NCI-H1048 (cell line): Measurements from ENCODE around the gene MPZL3.
"Not testable (repeated sequence)": the region's sequence is repeated elsewhere in the genome, so short reads cannot be mapped to it uniquely, and the experiment has no call there.

Experiments used
- DNase-seq: peaks from one replicate; lab custom pipeline; 2025; lab: John Stamatoyannopoulos, UW

MPZL3 gene

DNA sequence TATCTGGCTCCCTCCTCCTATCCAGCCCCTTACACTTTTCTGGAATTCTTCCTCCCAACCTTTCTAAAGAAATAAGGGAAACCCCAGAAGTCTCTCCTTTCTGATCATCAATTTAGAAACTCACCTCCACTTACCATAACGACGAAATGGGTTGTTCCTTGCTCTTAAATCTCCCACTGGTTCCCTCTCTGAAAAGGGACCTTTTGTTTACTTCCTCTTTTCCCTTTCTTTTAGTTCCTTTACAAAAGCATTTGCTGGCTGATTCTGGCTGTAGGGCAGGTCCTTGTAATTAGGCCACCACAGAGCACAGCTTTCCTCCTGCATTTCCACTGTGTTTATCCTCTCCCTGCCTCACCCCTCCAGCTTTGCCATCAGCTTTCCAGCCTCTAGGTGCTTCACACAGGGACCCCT lies 39.4 kb downstream of the MPZL3 start:
- no peak for DNase-seq

- no peak for DNase-seq
These were observed 39.9 kb downstream of the MPZL3 start for GRCh38 chr11:118212131-118212725.

- no peak for DNase-seq
These were observed 41.2 kb downstream of the MPZL3 start for GRCh38 chr11:118211006-118211405.

DNA sequence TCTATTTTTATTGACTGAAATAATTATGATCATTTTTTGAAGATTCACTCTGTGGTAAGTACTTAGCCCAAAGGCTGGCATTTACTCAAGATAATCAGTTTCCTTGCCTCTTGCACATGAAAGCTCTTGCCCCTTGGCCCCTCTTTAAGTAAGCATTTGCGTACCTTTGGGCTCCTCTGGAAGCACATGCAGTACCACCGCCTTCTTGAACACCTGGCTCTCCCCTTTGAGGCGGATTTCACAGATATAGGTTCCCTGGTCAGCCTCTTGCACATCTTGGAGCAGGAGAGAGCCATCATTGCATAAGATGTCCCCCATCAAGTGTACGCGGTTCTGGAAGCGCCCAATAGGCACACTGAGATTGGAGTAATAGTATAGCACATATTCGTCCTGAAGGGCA lies 41.8 kb downstream of the MPZL3 start:
- DNase-seq, result no peak

GRCh38 chr11:118209033-118209432 lies 43.1 kb downstream of the MPZL3 start:
- no peak for DNase-seq

DNA sequence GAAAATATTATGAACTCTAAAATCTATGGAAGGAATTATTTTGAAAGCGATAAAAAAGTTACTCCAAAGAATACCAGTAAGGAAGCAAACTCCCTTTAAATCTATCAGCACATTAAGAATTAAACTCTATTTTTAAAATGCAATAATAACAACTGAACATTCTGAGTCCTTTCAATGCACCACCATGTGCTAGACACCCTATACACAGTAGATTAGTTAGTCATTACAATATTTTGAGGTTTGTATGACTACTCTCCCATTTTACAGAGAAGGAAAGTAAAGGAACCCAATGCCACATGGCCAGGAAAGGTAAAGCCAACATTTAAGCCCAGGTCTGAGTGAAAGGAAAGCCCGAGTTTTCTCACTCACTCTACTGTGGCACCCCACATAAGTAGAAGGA lies 45.1 kb downstream of the MPZL3 start:
- DNase-seq, result no peak

GRCh38 chr11:118206391-118207031 lies 45.7 kb downstream of the MPZL3 start:
- DNase-seq, result no peak

DNA sequence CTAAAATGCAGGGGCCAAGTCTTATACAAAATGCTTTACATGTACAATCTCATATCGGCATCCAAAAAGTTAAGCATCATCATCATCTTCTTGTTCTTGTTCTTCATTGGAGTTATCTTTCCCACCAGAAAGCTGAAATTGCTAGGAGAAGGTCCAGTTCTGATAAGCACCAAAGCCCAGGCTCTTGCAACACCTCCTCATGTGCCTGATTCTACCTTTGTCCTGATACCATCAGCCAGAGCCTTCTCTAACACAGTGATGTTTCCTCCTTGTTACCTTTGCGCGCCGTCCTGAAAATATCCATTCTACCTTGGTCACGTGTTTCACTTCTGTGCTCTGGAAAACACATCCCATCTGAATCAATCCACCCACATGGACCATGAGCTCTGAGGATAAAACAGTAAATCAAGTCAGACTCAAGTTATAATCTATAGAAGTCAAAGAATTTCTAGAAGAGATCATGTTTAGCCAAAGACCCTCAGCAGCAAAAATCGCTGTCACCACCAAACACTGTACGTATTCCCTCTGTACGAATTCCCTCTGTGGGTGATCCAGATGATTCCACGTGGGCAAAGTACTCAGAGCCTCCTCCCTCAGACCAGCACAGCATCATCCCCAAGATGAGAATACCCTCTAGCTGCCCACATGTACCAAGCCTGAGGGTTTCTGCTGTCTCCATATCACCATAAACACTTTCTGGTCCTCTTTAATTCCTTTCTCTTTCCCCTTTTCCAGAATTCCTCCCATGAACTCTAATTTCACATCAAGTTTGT lies 46.4 kb downstream of the MPZL3 start:
- no peak for DNase-seq

GRCh38 chr11:118202599-118203422 lies 49.4 kb downstream of the MPZL3 start:
- DNase-seq, result no peak

- no peak for DNase-seq
These were observed 50.2 kb downstream of the MPZL3 start for GRCh38 chr11:118201966-118202365.

DNA sequence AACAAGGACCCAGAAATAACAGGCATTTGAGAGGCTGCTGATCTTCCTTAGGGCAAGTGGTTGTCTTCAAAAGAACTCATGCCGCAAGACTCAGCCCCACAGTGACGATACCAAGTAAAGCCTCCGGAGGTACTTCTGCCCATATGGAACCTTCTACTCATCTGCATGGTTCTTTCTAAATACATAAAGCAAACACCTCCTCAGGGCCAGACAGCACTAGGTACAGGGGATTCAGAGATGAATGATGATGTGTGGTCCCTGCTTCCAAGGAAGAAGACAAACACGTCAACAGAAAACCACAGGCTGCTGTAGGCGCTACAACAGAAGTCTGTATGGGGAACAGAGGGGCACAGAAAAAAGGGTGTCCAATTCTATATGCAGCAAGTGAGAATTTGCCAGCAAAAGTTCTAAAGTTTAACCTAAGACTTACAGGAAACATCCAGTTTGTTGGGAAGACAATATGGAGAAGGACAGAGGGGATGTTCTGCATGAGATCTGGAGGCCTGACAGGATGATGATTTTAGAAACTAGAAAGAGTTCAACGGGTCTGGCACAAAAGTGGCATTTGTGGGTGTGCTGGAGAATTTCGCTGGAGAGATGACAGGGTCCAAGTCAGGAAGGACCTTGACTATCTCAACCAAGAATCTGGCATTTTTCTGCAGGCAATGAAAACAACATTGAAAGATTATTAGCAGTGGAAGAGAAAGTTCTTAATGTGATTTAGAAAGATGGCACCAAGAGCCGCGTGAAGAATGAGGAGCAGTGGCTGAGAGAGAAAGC lies 51.1 kb downstream of the MPZL3 start:
- DNase-seq, result no peak

GRCh38 chr11:118200497-118200896 lies 51.7 kb downstream of the MPZL3 start:
- DNase-seq, result no peak

DNA sequence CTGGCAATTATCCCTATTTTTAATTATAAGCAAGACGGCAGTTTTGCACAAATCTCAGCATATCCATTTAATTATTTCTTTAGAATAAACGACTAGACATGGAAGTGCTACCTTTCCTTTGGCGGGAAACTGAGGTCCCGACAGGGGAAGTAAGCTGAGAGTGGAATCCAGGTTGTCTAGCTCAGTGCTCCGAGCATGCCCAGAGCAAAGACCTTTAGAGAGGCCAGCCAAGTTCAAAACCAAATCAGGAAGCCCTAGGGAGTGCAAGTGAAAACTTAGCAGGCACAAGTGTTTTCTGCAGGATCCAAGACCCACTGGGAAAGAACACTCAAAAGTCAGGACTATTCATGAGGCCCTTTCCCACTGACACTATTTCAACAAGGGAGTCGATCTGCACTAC lies 53.0 kb downstream of the MPZL3 start:
- no peak for DNase-seq

DNA sequence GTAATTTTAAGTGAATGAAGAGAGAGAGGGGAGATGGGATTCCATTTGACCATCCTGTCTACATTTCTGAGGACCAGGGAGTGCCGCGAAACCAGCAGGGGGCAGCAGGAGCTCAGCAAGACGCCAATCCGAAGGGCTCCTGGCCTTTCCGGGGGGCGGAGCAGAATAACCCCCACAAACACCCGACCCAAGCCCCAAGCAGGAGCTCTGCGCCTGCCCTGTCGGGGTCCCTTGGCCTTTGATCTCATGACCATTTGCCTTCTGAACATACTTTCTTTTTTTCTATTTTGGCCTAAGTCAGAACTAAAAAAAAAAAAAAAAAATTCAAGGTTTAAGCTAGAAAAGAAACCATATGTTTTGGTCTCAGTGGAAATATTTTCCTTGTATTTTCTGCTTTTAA lies 53.8 kb downstream of the MPZL3 start:
- no peak for DNase-seq

- DNase-seq, result no peak
These were observed 57.1 kb downstream of the MPZL3 start for GRCh38 chr11:118194835-118195627.

DNA sequence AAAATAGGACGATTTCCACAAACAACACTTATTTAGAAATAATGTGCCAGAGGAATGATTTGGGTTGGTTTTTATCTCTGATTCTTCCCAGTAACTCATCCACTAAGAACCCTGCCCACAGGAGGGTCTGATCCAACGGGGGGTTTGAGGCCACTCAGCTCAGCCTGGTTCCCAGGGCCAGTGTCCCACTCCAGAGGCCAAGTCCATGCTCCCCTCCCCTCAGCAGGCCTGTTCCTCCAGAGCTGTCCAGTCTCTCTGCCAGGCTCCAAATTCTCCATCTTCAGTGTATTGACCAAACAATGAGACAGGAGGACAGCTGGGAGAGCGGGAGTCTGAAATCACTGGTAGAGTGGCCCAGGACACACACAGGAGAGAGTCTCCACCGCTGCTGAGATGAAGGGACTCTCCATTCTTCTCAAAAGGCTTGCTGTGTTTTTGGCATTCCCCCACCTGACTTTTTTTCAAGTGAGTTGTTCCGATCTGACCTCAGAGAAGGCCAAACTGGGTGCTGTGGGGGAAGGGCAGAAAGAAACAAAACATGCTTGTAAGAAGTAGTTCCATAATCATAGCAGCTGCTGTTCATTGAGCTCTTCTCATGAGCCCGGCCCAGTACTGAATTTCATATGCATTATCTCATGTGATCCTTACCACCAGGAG lies 58.1 kb downstream of the MPZL3 start:
- DNase-seq, result no peak

GRCh38 chr11:118192817-118193216 lies 59.3 kb downstream of the MPZL3 start:
- DNase-seq, result not testable (repeated sequence)

DNA sequence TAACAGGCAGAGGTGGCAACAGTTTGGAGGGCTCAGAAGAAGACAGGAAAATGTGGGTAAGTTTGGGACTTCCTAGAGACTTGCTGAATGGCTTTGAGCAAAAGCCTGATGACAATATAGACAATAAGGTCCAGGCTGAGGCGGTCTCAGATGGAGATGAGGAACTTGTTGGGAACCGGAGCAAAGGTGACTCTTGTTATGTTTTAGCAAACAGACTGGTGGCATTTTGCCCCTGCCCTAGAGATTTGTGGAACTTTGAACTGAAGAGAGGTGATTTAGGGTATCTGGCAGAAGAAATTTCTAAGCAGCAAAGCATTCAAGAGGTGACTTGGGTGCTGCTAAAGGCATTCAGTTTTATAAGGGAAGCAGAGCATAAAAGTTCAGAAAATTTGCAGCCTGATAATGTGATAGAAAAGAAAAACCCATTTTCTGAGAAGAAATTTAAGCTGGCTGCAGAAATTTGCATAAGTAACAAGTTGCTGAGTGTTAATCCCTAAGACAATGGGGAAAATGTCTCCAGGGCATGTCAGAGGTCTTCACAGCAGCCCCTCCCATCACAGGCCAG lies 61.1 kb downstream of the MPZL3 start:
- DNase-seq, result not testable (repeated sequence)

- DNase-seq, result no peak
These were observed 65.6 kb downstream of the MPZL3 start for GRCh38 chr11:118186346-118187107.
